GM12801 (cell line): ENCODE data around the gene TMEM181.

Experiments used
- CTCF ChIP-seq: IDR thresholded peaks from one replicate; pipeline ENCODE4 v1.5.1; 2011; ENCODE audit warnings: control low read depth; ENCODE audit not compliant: insufficient read length; ENCODE audit errors: extremely low read depth

The TMEM181 gene

GRCh38 chr6:158631678-158632537 lies 72.0 kb downstream of the TMEM181 start:
- TF ChIP-seq CTCF, result no peak

GRCh38 chr6:158633127-158633526 lies 73.2 kb downstream of the TMEM181 start:
- no peak for TF ChIP-seq CTCF

GRCh38 chr6:158634695-158635426 lies 75.0 kb downstream of the TMEM181 start:
- no peak for TF ChIP-seq CTCF

GRCh38 chr6:158635427-158636073 lies 75.7 kb downstream of the TMEM181 start:
- no peak for TF ChIP-seq CTCF

- no peak for TF ChIP-seq CTCF
Observed at GRCh38 chr6:158636778-158637177, 76.9 kb downstream of the TMEM181 start.

- TF ChIP-seq CTCF, result no peak
Observed at GRCh38 chr6:158638324-158638854, 78.5 kb downstream of the TMEM181 start.

- no peak for TF ChIP-seq CTCF
Observed at GRCh38 chr6:158639056-158639455, 79.2 kb downstream of the TMEM181 start.
